Measurements from ENCODE around the gene SPACA5.
A peak's percentile ranks its signal among the peaks of the same experiment; 100 is the strongest.
"Not testable (repeated sequence)": the region's sequence is repeated elsewhere in the genome, so short reads cannot be mapped to it uniquely, and the experiment has no call there.

The SPACA5 gene

GRCh38 chrX:48006688-48007087 lies at the start of gene SPACA5:
Gene SPACA5, plus strand, starts transcription at chrX:48006988. Its CDS starts 815 bp downstream, at chrX:48007803.
- DNase-seq, result not testable (repeated sequence)

- not testable (repeated sequence) for DNase-seq
These were observed 48.6 kb upstream of the SPACA5 start for GRCh38 chrX:47958206-47958605.

- no peak for DNase-seq
These were observed 47.9 kb upstream of the SPACA5 start for GRCh38 chrX:47958761-47959342.

GRCh38 chrX:47960406-47960805 lies 46.4 kb upstream of the SPACA5 start:
- no peak for DNase-seq

- DNase-seq, result not testable (repeated sequence)
These were observed 45.0 kb upstream of the SPACA5 start for GRCh38 chrX:47961830-47962229.

- not testable (repeated sequence) for DNase-seq
These were observed 41.3 kb upstream of the SPACA5 start for GRCh38 chrX:47965526-47965925.

- no peak for DNase-seq
These were observed 33.6 kb upstream of the SPACA5 start for GRCh38 chrX:47973235-47973634.

GRCh38 chrX:47976254-47977151 lies 30.3 kb upstream of the SPACA5 start:
- no peak for DNase-seq

- no peak for DNase-seq
These were observed 15.3 kb upstream of the SPACA5 start for GRCh38 chrX:47991263-47992094.

GRCh38 chrX:47992095-47992380 lies 14.8 kb upstream of the SPACA5 start:
- DNase-seq, result no peak

- no peak for DNase-seq
These were observed 14.1 kb upstream of the SPACA5 start for GRCh38 chrX:47992669-47993068.

GRCh38 chrX:48001260-48001659 lies 5.5 kb upstream of the SPACA5 start:
- no peak for DNase-seq

GRCh38 chrX:48002319-48002718 lies 4.5 kb upstream of the SPACA5 start:
- no peak for DNase-seq

GRCh38 chrX:48002929-48003328 lies 3.9 kb upstream of the SPACA5 start:
- no peak for DNase-seq

GRCh38 chrX:48003367-48003757 lies 3.4 kb upstream of the SPACA5 start:
- no peak for DNase-seq

- peak; percentile 95 for DNase-seq
These were observed 2.9 kb upstream of the SPACA5 start, which contains the start of gene ZNF182 for GRCh38 chrX:48003758-48004457. Gene ZNF182, minus strand, starts transcription at chrX:48003989. Its CDS starts 1,380 bp downstream, at chrX:48002609.

GRCh38 chrX:48009445-48009960 lies 2.7 kb downstream of the SPACA5 start:
- not testable (repeated sequence) for DNase-seq

GRCh38 chrX:48016583-48017310 lies 10.0 kb downstream of the SPACA5 start:
- DNase-seq, result not testable (repeated sequence)

GRCh38 chrX:48019892-48020291 lies 13.1 kb downstream of the SPACA5 start:
- not testable (repeated sequence) for DNase-seq

- not testable (repeated sequence) for DNase-seq
These were observed 13.7 kb downstream of the SPACA5 start for GRCh38 chrX:48020472-48020871.

GRCh38 chrX:48021026-48021900 lies 14.5 kb downstream of the SPACA5 start:
- DNase-seq, result peak; percentile 51
